Neural cell (in vitro differentiated cells): ENCODE results near the gene ADARB1. TPM values are rescaled to one million over a fixed set of nuclear protein-coding genes. Genes with fewer than 3 reads are reported as not detected.

Experiments used
- H2AFZ ChIP-seq: fragments of 200-600, 300-800 bp; sonication (generic), shearing (Covaris generic); 2 replicates; pipeline ENCODE4 v1.6.0; 2014; ENCODE audit warnings: low read depth, mild to moderate bottlenecking, antibody characterized with exemption, low read length, moderate library complexity
- H3F3A ChIP-seq: fragments of 200-600 bp; shearing (Covaris generic); 2 replicates; pipeline ENCODE4 v1.6.1; 2016; ENCODE audit warnings: mild to moderate bottlenecking, moderate library complexity, mixed read lengths, antibody characterized with exemption, low read length; ENCODE audit not compliant: insufficient read depth, poor library complexity, severe bottlenecking
- H3K27ac ChIP-seq: fragments of 200-600, 300-800 bp; sonication (generic), shearing (Covaris generic); 2 replicates; pipeline ENCODE4 v1.5.1; 2014; ENCODE audit warnings: mild to moderate bottlenecking, low read length, moderate library complexity
- H3K27me3 ChIP-seq: fragments of 300-800, 200-600 bp; sonication (generic), shearing (Covaris generic); 2 replicates; pipeline ENCODE4 v1.6.0; 2014; ENCODE audit warnings: mild to moderate bottlenecking, low read depth, low read length, moderate library complexity; ENCODE audit not compliant: insufficient read depth
- H3K36me3 ChIP-seq: fragments of 300-800, 200-600 bp; sonication (generic), shearing (Covaris generic); 2 replicates; pipeline ENCODE4 v1.5.1; 2014; ENCODE audit warnings: mild to moderate bottlenecking, antibody characterized with exemption, low read length, moderate library complexity; ENCODE audit not compliant: insufficient read depth
- H3K4me2 ChIP-seq: fragments of 300-800, 200-600 bp; sonication (generic), shearing (Covaris generic); 2 replicates; pipeline ENCODE4 v1.6.0; 2014; ENCODE audit warnings: mild to moderate bottlenecking, low read length
- H3K4me3 ChIP-seq: fragments of 300-800, 200-600 bp; sonication (generic), shearing (Covaris generic); 2 replicates; pipeline ENCODE4 v1.5.1; 2014; ENCODE audit warnings: mild to moderate bottlenecking, low read length, moderate library complexity
- H3K79me2 ChIP-seq: fragments of 200-600 bp; shearing (Covaris generic); replicated peaks from 2 replicates; pipeline ENCODE4 v1.6.0; 2014; ENCODE audit warnings: mild to moderate bottlenecking, low read length, moderate library complexity; ENCODE audit not compliant: insufficient read depth
- H3K9ac ChIP-seq: fragments of 300-800, 200-600 bp; sonication (generic), shearing (Covaris generic); 2 replicates; pipeline ENCODE4 v1.6.1; 2016; ENCODE audit warnings: mild to moderate bottlenecking, low read length, mixed read lengths
- H3K9me2 ChIP-seq: fragments of 200-600 bp; shearing (Covaris generic); 2 replicates; pipeline ENCODE4 v1.6.1; 2016; ENCODE audit warnings: mild to moderate bottlenecking, low read length, mixed read lengths; ENCODE audit not compliant: insufficient read depth
- H3K9me3 ChIP-seq: fragments of 200-600, 300-800 bp; sonication (generic), shearing (Covaris generic); 2 replicates; pipeline ENCODE4 v1.6.1; 2016; ENCODE audit warnings: mild to moderate bottlenecking, mixed run types, low read length, moderate library complexity, mixed read lengths
- H4K20me1 ChIP-seq: fragments of 200-600 bp; shearing (Covaris generic); 2 replicates; pipeline ENCODE4 v1.6.1; 2016; ENCODE audit warnings: mild to moderate bottlenecking, mixed run types; ENCODE audit not compliant: insufficient read depth
- EP300 ChIP-seq: fragments of 450-650 bp; conservative IDR thresholded peaks from 2 replicates; pipeline ENCODE4 v1.6.1; 2014; ENCODE audit warnings: antibody characterized with exemption, mild to moderate bottlenecking, moderate library complexity; ENCODE audit not compliant: poor library complexity, severe bottlenecking
- EZH2 ChIP-seq: fragments of 200-600, 300-800 bp; shearing (Covaris generic), sonication (generic); IDR thresholded peaks from 2 replicates; pipeline ENCODE4 v1.6.1; 2014; ENCODE audit warnings: antibody characterized with exemption, low read length, borderline replicate concordance, mild to moderate bottlenecking; ENCODE audit not compliant: insufficient read depth, poor library complexity, severe bottlenecking
- MXI1 ChIP-seq: fragments of 450-650 bp; conservative IDR thresholded peaks from 2 replicates; pipeline ENCODE4 v1.6.1; 2014; ENCODE audit warnings: antibody characterized with exemption, mild to moderate bottlenecking; ENCODE audit not compliant: poor library complexity, severe bottlenecking
- POLR2AphosphoS5 ChIP-seq: IDR thresholded peaks from 2 replicates; pipeline ENCODE4 v1.6.1; 2012
- RAD21 ChIP-seq: fragments of 450-650 bp; conservative IDR thresholded peaks from 2 replicates; pipeline ENCODE4 v1.6.1; 2014; ENCODE audit warnings: antibody characterized with exemption, mild to moderate bottlenecking, moderate library complexity
- SMC3 ChIP-seq: fragments of 450-650 bp; conservative IDR thresholded peaks from 2 replicates; pipeline ENCODE4 v1.6.1; 2014; ENCODE audit warnings: antibody characterized with exemption, mild to moderate bottlenecking, moderate library complexity; ENCODE audit not compliant: poor library complexity
- TAF1 ChIP-seq: IDR thresholded peaks from 2 replicates; pipeline ENCODE4 v1.6.1; 2012; ENCODE audit warnings: low read depth
- polyA plus RNA-seq: library from polyadenylated mRNA; depleted of rRNA; stranded (reverse); fragments of >200 nt; gene quantifications from 2 replicates; pipeline ENCODE4 v1.2.3, GENCODE V29; 2014
- TF ChIP-seq, protein P1 (sequence below): IDR thresholded peaks from 2 replicates; pipeline ENCODE4 v1.6.1; 2012; ENCODE audit warnings: borderline replicate concordance
- TF ChIP-seq, protein P2 (sequence below): fragments of 450-650 bp; IDR thresholded peaks from 2 replicates; pipeline ENCODE4 v1.5.1; 2014; ENCODE audit warnings: antibody characterized with exemption, mild to moderate bottlenecking, moderate library complexity; ENCODE audit not compliant: poor library complexity, severe bottlenecking

The ADARB1 gene
- polyA plus RNA-seq, 1 donor from 2014 or later = 8.9 TPM

DNA sequence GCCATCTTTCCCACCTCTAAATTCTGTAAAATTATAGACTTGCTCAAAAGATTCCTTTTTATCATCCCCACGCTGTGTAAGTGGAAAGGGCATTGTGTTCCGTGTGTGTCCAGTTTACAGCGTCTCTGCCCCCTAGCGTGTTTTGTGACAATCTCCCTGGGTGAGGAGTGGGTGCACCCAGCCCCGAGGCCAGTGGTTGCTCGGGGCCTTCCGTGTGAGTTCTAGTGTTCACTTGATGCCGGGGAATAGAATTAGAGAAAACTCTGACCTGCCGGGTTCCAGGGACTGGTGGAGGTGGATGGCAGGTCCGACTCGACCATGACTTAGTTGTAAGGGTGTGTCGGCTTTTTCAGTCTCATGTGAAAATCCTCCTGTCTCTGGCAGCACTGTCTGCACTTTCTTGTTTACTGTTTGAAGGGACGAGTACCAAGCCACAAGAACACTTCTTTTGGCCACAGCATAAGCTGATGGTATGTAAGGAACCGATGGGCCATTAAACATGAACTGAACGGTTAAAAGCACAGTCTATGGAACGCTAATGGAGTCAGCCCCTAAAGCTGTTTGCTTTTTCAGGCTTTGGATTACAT, 151.5 kb downstream of the ADARB1 start:
- Histone ChIP-seq H3K4me3 (no peak overlapping the region), H3K9ac (no peak overlapping the region), H4K20me1 (no peaks in the 10 kb centered on the region), H3K27ac (no peak overlapping the region), H3K36me3 (no peaks in the 10 kb centered on the region), H2AFZ (no peak overlapping the region), H3K27me3 (no peaks in the 10 kb centered on the region), H3K9me3 (no peaks in the 10 kb centered on the region), H3F3A (no peaks in the 10 kb centered on the region), H3K9me2 (no peaks in the 10 kb centered on the region), H3K79me2 (no peaks in the 10 kb centered on the region), H3K4me2 (no peak overlapping the region)
- no peak for TF ChIP-seq RAD21
- no peak for TF ChIP-seq TAF1
- TF ChIP-seq, protein P1, sequence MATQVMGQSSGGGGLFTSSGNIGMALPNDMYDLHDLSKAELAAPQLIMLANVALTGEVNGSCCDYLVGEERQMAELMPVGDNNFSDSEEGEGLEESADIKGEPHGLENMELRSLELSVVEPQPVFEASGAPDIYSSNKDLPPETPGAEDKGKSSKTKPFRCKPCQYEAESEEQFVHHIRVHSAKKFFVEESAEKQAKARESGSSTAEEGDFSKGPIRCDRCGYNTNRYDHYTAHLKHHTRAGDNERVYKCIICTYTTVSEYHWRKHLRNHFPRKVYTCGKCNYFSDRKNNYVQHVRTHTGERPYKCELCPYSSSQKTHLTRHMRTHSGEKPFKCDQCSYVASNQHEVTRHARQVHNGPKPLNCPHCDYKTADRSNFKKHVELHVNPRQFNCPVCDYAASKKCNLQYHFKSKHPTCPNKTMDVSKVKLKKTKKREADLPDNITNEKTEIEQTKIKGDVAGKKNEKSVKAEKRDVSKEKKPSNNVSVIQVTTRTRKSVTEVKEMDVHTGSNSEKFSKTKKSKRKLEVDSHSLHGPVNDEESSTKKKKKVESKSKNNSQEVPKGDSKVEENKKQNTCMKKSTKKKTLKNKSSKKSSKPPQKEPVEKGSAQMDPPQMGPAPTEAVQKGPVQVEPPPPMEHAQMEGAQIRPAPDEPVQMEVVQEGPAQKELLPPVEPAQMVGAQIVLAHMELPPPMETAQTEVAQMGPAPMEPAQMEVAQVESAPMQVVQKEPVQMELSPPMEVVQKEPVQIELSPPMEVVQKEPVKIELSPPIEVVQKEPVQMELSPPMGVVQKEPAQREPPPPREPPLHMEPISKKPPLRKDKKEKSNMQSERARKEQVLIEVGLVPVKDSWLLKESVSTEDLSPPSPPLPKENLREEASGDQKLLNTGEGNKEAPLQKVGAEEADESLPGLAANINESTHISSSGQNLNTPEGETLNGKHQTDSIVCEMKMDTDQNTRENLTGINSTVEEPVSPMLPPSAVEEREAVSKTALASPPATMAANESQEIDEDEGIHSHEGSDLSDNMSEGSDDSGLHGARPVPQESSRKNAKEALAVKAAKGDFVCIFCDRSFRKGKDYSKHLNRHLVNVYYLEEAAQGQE = no peak
- TF ChIP-seq EP300 = no peak
- TF ChIP-seq MXI1 = no peak

DNA sequence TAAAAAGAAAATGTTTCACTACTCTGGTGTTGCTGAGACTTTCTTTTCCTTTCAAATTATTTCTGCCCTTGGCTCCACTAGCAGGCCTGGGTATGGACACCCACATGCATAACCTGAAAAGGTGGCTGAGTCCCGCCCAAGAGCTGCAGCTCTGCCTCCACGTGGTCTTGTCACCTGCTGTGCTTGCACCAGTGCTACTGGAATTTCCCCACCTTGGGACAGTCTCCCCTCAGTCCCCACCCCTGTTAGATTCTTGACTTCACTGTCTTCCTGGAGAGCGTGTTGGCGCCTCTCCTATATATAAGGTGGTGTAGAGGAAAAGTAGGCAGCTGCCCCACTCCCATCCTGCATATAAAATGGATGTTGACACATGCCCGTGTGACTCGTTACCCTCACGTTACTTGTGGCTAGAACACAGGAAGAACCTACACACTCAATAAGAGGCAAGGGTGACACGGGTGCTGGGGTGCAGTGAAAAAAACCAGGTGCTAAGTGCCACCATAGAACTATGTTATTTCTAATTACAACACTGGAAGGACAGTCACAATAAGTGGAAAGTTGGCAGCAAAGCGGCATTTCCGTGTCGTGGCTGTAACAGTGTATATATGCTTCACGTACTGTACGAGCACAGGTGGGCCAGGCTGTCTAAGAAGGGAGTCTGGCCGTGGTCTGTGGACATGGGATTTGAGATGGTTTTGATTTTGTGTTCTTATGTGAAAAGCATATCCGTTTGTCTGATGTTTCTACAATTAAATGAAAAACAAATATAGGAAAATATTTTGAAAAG, 152.4 kb downstream of the ADARB1 start:
- no peaks in the 10 kb centered on the region for H3K9me2 ChIP-seq
- H4K20me1 ChIP-seq = no peaks in the 10 kb centered on the region
- H3K27me3 ChIP-seq = no peaks in the 10 kb centered on the region
- no peak overlapping the region for H2AFZ ChIP-seq
- no peak overlapping the region for H3K27ac ChIP-seq
- no peaks in the 10 kb centered on the region for H3K9me3 ChIP-seq
- H3K4me2 ChIP-seq = no peak overlapping the region
- no peak for TF ChIP-seq EZH2
- TF ChIP-seq MXI1 = no peak
- no peak for TF ChIP-seq EP300
- no peak for TF ChIP-seq RAD21
- TF ChIP-seq POLR2AphosphoS5 = no peak
- TF ChIP-seq, protein P1 = no peak
- no peak for TF ChIP-seq SMC3
- TF ChIP-seq, protein P2, sequence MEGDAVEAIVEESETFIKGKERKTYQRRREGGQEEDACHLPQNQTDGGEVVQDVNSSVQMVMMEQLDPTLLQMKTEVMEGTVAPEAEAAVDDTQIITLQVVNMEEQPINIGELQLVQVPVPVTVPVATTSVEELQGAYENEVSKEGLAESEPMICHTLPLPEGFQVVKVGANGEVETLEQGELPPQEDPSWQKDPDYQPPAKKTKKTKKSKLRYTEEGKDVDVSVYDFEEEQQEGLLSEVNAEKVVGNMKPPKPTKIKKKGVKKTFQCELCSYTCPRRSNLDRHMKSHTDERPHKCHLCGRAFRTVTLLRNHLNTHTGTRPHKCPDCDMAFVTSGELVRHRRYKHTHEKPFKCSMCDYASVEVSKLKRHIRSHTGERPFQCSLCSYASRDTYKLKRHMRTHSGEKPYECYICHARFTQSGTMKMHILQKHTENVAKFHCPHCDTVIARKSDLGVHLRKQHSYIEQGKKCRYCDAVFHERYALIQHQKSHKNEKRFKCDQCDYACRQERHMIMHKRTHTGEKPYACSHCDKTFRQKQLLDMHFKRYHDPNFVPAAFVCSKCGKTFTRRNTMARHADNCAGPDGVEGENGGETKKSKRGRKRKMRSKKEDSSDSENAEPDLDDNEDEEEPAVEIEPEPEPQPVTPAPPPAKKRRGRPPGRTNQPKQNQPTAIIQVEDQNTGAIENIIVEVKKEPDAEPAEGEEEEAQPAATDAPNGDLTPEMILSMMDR = no peak
- no peak for TF ChIP-seq TAF1
- H3K9ac ChIP-seq = no peak overlapping the region
- H3F3A ChIP-seq = no peaks in the 10 kb centered on the region
- no peaks in the 10 kb centered on the region for H3K79me2 ChIP-seq
- H3K36me3 ChIP-seq = no peaks in the 10 kb centered on the region
- no peak overlapping the region for H3K4me3 ChIP-seq
